HG03342 (cell line): Measurements from ENCODE around the gene HNRNPH3.
A peak's percentile ranks its signal among the peaks of the same experiment; 100 is the strongest.
"Not testable (repeated sequence)": the region's sequence is repeated elsewhere in the genome, so short reads cannot be mapped to it uniquely, and the experiment has no call there.

Experiments used
- ATAC-seq: cut with Tn5 transposase; IDR thresholded peaks from one replicate; pipeline ENCODE4 v1.9.1; 2021; ENCODE audit warnings: mild to moderate bottlenecking, moderate library complexity; ENCODE audit not compliant: unreplicated experiment

The HNRNPH3 gene

GRCh38 chr10:68331455-68332258, at the start of gene HNRNPH3:
Gene HNRNPH3 (plus strand): TSS chr10:68332064. CDS start chr10:68337222, 5,158 bp downstream.
- ATAC-seq: peak; percentile 82

- ATAC-seq: no peak
These were observed 47.5 kb upstream of the HNRNPH3 start for GRCh38 chr10:68284062-68285001.

- no peak for ATAC-seq
These were observed 43.1 kb upstream of the HNRNPH3 start for GRCh38 chr10:68288717-68289116.

GRCh38 chr10:68290736-68291135, 41.1 kb upstream of the HNRNPH3 start:
- no peak for ATAC-seq

GRCh38 chr10:68296843-68297663, 34.8 kb upstream of the HNRNPH3 start:
- ATAC-seq: no peak

- no peak for ATAC-seq
These were observed 30.6 kb upstream of the HNRNPH3 start for GRCh38 chr10:68301301-68301700.

- ATAC-seq: peak; percentile 61
These were observed 29.9 kb upstream of the HNRNPH3 start for GRCh38 chr10:68301790-68302502.

- no peak for ATAC-seq
These were observed 29.4 kb upstream of the HNRNPH3 start for GRCh38 chr10:68302503-68302823.

GRCh38 chr10:68302871-68303270, 29.0 kb upstream of the HNRNPH3 start:
- no peak for ATAC-seq

- no peak for ATAC-seq
These were observed 27.9 kb upstream of the HNRNPH3 start for GRCh38 chr10:68303849-68304412.

GRCh38 chr10:68305854-68306253, 26.0 kb upstream of the HNRNPH3 start:
- ATAC-seq: no peak

GRCh38 chr10:68310531-68310930, 21.3 kb upstream of the HNRNPH3 start:
- ATAC-seq: no peak

GRCh38 chr10:68314930-68315329, 16.9 kb upstream of the HNRNPH3 start:
- ATAC-seq: not testable (repeated sequence)

GRCh38 chr10:68315582-68315981, 16.3 kb upstream of the HNRNPH3 start:
- no peak for ATAC-seq

GRCh38 chr10:68318331-68319059, 13.4 kb upstream of the HNRNPH3 start:
- no peak for ATAC-seq

GRCh38 chr10:68324396-68324795, 7.5 kb upstream of the HNRNPH3 start:
- ATAC-seq: not testable (repeated sequence)

GRCh38 chr10:68327889-68328786, 3.7 kb upstream of the HNRNPH3 start:
- ATAC-seq: no peak

- ATAC-seq: no peak
These were observed 2.4 kb upstream of the HNRNPH3 start for GRCh38 chr10:68329506-68329861.
